Chondrocyte (in vitro differentiated cells): ENCODE data around the gene SCNN1A. TPM values are rescaled to one million over a fixed set of nuclear protein-coding genes. Genes with fewer than 3 reads are reported as not detected.
"Not testable (repeated sequence)": the region's sequence is repeated elsewhere in the genome, so short reads cannot be mapped to it uniquely, and the experiment has no call there.

ENCODE experiments used
- DNase-seq: peaks from one replicate; pipeline ENCODE4 v3.0.0; 2021; ENCODE audit warnings: mixed read lengths, low spot score
- H3K27ac Mint-ChIP-seq: one replicate; pipeline ENCODE4 v1.8.0; 2021; ENCODE audit warnings: mild to moderate bottlenecking, moderate library complexity, mixed read lengths; ENCODE audit not compliant: unreplicated experiment
- H3K27me3 Mint-ChIP-seq: 2 replicates; pipeline ENCODE4 v1.8.0; 2021; ENCODE audit warnings: low read depth, mixed read lengths
- H3K36me3 Mint-ChIP-seq: 2 replicates; pipeline ENCODE4 v1.8.0; 2021; ENCODE audit warnings: low read depth, mixed read lengths
- H3K4me1 Mint-ChIP-seq: 2 replicates; pipeline ENCODE4 v1.8.0; 2021; ENCODE audit warnings: low read depth, mild to moderate bottlenecking, mixed read lengths
- H3K4me3 Mint-ChIP-seq: one replicate; pipeline ENCODE4 v1.8.0; 2021; ENCODE audit warnings: mild to moderate bottlenecking, moderate library complexity, mixed read lengths; ENCODE audit not compliant: unreplicated experiment
- H3K9me3 Mint-ChIP-seq: 2 replicates; pipeline ENCODE4 v1.8.0; 2021; ENCODE audit warnings: low read depth, mixed read lengths
- total RNA-seq: library from RNA; stranded (reverse); gene quantifications from 3 replicates; pipeline ENCODE4 v1.2.1, GENCODE V29; 2021
- TF ChIP-seq, protein P1 (sequence below): fragments of 200-600 bp; sonication (generic); IDR thresholded peaks from 2 replicates; pipeline ENCODE4 v1.5.0; 2021; ENCODE audit warnings: antibody characterized with exemption, mild to moderate bottlenecking, moderate library complexity

SCNN1A gene
- total RNA-seq, 1 donor from 2014 or later = 0.87 TPM

DNA sequence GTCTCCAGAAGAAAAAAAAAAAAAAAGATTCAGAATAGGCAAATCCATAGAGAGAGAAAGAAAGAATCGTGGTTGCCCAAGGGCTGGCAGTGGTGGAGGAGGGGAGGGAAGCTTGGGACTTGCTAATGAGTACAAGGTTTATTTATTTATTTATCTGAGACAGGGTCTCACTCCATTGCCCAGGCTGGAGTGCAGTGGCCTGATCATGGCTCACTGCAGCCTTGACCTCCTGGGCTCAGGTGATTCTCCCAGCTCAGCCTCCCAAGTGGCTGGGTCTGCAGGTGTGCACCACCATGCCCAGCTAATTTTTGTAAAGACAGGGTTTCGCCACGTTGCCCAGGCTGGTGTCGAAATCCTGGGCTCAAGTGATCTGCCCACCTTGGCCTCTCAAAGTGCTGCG, 23.7 kb downstream of the SCNN1A start:
- TF ChIP-seq, protein P1, sequence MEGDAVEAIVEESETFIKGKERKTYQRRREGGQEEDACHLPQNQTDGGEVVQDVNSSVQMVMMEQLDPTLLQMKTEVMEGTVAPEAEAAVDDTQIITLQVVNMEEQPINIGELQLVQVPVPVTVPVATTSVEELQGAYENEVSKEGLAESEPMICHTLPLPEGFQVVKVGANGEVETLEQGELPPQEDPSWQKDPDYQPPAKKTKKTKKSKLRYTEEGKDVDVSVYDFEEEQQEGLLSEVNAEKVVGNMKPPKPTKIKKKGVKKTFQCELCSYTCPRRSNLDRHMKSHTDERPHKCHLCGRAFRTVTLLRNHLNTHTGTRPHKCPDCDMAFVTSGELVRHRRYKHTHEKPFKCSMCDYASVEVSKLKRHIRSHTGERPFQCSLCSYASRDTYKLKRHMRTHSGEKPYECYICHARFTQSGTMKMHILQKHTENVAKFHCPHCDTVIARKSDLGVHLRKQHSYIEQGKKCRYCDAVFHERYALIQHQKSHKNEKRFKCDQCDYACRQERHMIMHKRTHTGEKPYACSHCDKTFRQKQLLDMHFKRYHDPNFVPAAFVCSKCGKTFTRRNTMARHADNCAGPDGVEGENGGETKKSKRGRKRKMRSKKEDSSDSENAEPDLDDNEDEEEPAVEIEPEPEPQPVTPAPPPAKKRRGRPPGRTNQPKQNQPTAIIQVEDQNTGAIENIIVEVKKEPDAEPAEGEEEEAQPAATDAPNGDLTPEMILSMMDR = no peak
- DNase-seq = no peak
- Mint-ChIP-seq H3K27ac (no peak overlapping the region), H3K9me3 (no peaks in the 10 kb centered on the region), H3K4me1 (peaks cover 15% of the 10 kb centered on the region), H3K4me3 (no peak overlapping the region), H3K36me3 (no peaks in the 10 kb centered on the region), H3K27me3 (no peaks in the 10 kb centered on the region)

DNA sequence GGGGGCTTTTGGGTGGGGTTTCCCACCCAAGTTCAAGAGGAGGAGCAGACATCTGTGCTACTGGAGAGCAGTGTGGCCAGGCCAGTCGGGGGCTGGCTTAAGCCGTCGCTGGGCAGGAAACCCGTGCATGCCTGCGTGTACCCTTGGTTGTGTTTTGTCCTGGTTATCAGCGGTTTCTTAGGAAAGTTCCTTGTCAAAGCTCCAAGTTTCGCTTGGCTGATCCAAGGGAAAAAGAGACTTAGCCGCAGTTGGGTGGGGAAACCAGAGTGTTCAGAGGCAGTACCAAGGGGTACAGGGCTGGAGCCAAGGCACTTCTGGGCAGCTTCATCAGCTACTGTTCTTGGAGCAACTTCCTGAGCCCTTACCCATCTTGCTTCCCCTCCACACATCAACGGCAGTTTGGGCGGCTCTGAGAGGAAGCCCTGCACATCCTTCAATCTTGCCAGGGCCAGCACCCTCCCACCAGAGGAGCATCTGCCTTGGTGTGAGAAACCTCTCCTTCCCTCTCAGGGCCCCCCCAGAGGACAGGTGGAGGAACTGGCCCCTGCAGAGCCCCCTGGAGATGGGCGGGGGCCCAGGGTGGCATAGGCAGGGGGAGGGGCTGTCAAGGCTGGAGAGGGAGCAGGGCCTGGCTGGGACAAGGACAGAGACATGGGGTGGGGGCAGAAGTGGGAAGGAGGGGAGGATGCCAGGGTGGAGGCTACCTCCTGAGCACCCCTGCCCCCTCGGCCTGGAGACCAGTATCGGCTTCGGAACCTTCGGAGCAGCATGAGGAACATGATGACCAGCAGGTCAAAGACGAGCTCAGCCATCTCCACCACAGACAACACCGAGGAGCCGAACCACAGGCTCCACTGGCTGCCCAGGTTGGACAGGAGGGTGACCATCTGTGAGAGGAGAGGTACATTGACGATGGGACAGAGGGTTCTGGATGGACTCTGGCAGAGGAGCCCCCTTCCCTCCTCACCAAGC, 27.7 kb downstream of the SCNN1A start:
- Mint-ChIP-seq H3K27me3 (no peaks in the 10 kb centered on the region), H3K4me3 (no peak overlapping the region), H3K27ac (no peak overlapping the region), H3K36me3 (no peaks in the 10 kb centered on the region), H3K9me3 (no peaks in the 10 kb centered on the region), H3K4me1 (peaks cover 24% of the 10 kb centered on the region)
- no peak for DNase-seq
- TF ChIP-seq, protein P1 = no peak

DNA sequence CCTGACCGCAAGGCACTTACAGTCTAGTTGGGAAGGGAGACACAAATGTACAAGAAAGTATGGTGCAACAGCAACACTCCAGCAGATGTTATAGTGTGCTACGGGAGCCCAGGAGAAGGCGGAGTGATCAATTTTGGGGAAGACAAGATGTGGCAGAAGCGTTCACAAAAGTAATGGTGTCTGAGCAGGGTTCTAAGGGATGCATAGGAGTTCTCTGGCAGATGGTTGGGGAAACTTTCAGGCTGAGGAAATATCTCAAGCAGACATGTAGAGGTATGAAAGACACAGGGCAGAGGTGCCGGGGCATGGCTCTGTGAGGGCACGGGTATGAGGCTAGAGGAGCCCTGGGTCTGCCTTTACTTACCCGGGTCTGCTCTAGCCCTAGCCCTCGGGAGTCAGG, 28.4 kb downstream of the SCNN1A start:
- DNase-seq = no peak
- Mint-ChIP-seq H3K4me3 (no peak overlapping the region), H3K9me3 (no peaks in the 10 kb centered on the region), H3K4me1 (peaks cover 26% of the 10 kb centered on the region), H3K27ac (no peak overlapping the region), H3K36me3 (no peaks in the 10 kb centered on the region), H3K27me3 (no peaks in the 10 kb centered on the region)
- TF ChIP-seq, protein P1 = no peak

DNA sequence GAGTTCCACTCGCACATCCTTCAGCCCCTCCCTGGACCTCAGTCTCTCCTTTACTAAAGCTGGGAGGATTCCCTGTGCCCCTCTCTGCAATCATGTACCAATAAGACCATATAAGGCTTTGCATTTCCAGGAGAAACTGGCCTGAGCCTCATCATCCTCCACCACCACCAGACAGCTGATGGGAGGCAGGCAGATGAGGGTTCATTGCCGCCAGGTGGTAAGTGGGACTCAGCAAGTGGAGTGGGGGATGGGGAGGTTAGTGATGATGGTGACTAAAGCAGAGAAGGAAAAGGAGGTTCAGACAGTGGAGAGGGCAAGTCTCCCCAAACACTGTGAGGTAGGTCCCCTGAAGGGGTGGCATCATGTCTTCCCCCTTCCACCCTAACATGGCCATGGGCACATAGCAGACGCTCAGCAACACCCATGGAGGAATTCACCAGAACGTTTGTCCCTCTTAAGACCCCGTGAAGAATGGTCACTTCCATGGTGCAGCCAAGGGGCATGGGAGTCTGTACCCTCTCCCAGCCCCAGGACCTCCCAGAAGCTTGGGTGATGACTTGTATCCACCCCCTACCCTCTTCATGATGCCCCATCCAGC, 29.0 kb downstream of the SCNN1A start:
- Mint-ChIP-seq H3K9me3 (no peaks in the 10 kb centered on the region), H3K27ac (no peak overlapping the region), H3K36me3 (peaks cover under 1% of the 10 kb centered on the region), H3K27me3 (no peaks in the 10 kb centered on the region), H3K4me3 (no peak overlapping the region), H3K4me1 (peaks cover 28% of the 10 kb centered on the region)
- TF ChIP-seq, protein P1 = no peak
- DNase-seq = no peak

DNA sequence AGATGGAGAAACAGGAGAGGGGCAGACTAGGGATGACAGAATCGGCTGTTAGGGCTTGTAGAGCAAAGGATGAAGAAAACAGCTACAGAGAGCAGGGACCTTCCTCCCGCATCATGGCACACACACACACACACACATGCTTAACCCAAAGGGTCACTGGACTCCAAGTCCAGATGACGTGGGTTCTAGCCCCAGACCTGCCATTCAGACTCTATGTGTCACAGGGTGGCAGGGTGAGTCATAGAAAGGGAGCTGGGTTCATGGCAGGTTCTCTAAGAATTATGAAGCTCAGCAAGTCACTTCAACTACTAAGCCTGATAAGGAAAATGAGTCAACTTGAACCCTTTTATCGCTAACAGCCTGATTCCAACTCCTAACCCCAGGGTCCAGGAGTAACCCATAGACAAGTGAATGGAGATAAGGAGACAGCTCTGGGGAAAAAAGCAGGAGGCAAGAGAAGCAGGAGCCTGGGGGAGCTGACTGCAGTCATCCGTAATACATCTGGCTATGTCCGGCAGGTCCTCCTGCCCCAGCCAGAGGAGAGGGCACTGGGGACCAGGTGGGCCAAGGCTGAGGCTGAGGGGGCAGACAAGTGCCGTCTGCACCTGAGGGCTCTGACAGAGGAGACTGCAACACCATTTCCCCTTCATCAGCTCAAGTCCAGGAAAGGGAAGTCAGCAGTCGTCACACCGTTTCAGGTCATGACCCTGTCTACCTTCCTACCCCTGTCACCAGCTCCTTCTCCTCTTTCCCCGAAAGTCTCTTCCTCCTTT, 29.9 kb downstream of the SCNN1A start:
- H3K36me3 Mint-ChIP-seq = peaks cover 3% of the 10 kb centered on the region
- peaks cover 28% of the 10 kb centered on the region for H3K4me1 Mint-ChIP-seq
- TF ChIP-seq, protein P1 = no peak
- peak overlapping the region; percentile 1 for H3K27ac Mint-ChIP-seq
- no peaks in the 10 kb centered on the region for H3K9me3 Mint-ChIP-seq
- H3K27me3 Mint-ChIP-seq = no peaks in the 10 kb centered on the region
- no peak overlapping the region for H3K4me3 Mint-ChIP-seq
- no peak for DNase-seq

DNA sequence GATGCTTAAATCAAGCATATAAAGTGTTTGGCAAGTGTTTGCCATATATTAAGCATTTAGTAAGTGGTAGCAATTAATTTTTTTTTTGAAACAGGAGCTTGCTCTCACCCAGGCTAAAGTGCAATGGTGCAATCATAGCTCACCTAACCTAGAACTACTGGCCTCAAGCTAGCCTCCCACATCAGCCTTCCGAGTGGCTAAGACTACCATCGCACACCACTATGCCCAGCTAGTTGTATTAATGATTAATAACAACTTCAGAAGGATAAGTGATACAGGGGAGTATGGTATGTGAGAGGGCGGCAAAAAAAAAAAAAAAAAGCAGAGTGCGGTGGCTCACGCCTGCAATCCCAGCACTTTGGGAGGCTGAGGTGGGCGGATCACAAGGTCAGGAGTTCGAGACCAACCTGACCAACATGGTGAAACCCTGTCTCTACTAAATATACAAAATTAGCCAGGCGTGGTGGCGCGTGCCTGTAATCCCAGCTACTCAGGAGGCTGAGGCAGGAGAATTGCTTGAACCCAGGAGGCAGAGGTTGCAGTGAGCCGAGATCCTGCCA, 31.2 kb downstream of the SCNN1A start:
- DNase-seq, H3K27me3 Mint-ChIP-seq, H3K9me3 Mint-ChIP-seq, H3K27ac Mint-ChIP-seq, H3K36me3 Mint-ChIP-seq, H3K4me3 Mint-ChIP-seq: not testable (repeated sequence)
- H3K4me1 Mint-ChIP-seq = peaks cover 28% of the 10 kb centered on the region
